H1 (cell line): Measurements from ENCODE around the gene DMBX1. TPM values are rescaled to one million over a fixed set of nuclear protein-coding genes. Genes with fewer than 3 reads are reported as not detected.

Experiments
- CTCF ChIA-PET: fragments of 300-600 bp; sonication (Branson Sonifier 250); formaldehyde crosslinking; loops from one replicate; lab custom pipeline; 2021; ENCODE audit not compliant: partially characterized antibody; lab: Charles Lee
- POLR2A ChIA-PET: fragments of 300-600 bp; sonication (Branson Sonifier 250); formaldehyde crosslinking; loops from one replicate; lab custom pipeline; 2021; ENCODE audit warnings: inconsistent platforms; ENCODE audit not compliant: partially characterized antibody; lab: Charles Lee
- DNase-seq, 2 experiments: peaks; one replicate each; pipeline versions ENCODE4 v3.0.0 to v3.0.0-alpha.2; 2010 to 2022; ENCODE audit warnings: low spot score in 2 of 2, low read depth in 1 of 2, mixed read lengths in 1 of 2
- FAIRE-seq: peaks from 2 replicates; lab custom pipeline; 2011; peaks lifted over from hg19 to GRCh38; lab: Jason Lieb, UNC
- H2AFZ ChIP-seq: 2 replicates; pipeline ENCODE4 v1.8.1; 2012; ENCODE audit warnings: low read length, inconsistent platforms
- H2AK5ac ChIP-seq: 2 replicates; pipeline ENCODE4 v1.6.1; 2013; ENCODE audit warnings: low read depth, low read length
- H2BK120ac ChIP-seq: replicated peaks from 2 replicates; pipeline ENCODE3; 2013; ENCODE audit warnings: low read depth, low read length, inconsistent platforms
- H2BK12ac ChIP-seq: 2 replicates; pipeline ENCODE4 v1.6.1; 2013; ENCODE audit warnings: low read depth, low read length
- H2BK15ac ChIP-seq: 2 replicates; pipeline ENCODE4 v1.6.1; 2013; ENCODE audit warnings: low read length
- H2BK20ac ChIP-seq: 2 replicates; pipeline ENCODE4 v1.6.1; 2013; ENCODE audit warnings: low read length
- H2BK5ac ChIP-seq: 2 replicates; pipeline ENCODE4 v1.6.1; 2013; ENCODE audit warnings: low read depth, low read length
- H3K14ac ChIP-seq: 2 replicates; pipeline ENCODE4 v1.6.1; 2013; ENCODE audit warnings: inconsistent platforms; ENCODE audit not compliant: insufficient read length
- H3K18ac ChIP-seq: 2 replicates; pipeline ENCODE4 v1.6.1; 2013; ENCODE audit warnings: low read length; ENCODE audit errors: extremely low read depth
- H3K23ac ChIP-seq: 2 replicates; pipeline ENCODE4 v1.6.1; 2013; ENCODE audit warnings: inconsistent platforms; ENCODE audit not compliant: insufficient read length
- H3K23me2 ChIP-seq: 2 replicates; pipeline ENCODE4 v1.6.1; 2013; ENCODE audit warnings: low read depth, low read length
- H3K27ac ChIP-seq: 2 replicates; pipeline ENCODE4 v1.6.1; 2011; ENCODE audit warnings: low read depth, low read length, inconsistent platforms
- H3K27me3 ChIP-seq, 4 experiments: replicated peaks in 1 of 4; 1 replicate in 1 of 4; 2 replicates in 3 of 4; pipeline versions ENCODE4 v1.6.1 to v1.8.1; 2011 to 2013; ENCODE audit warnings: low read length in 3 of 4, mild to moderate bottlenecking in 3 of 4, inconsistent platforms in 2 of 4, mixed read lengths in 2 of 4, moderate library complexity in 1 of 4; ENCODE audit not compliant: control insufficient read depth in 3 of 4, insufficient read depth in 3 of 4; ENCODE audit errors: extremely low read depth in 1 of 4
- H3K36me3 ChIP-seq, 4 experiments: 2 replicates each; pipeline versions ENCODE4 v1.6.1 to v1.8.1; 2011 to 2013; ENCODE audit warnings: mild to moderate bottlenecking in 4 of 4, low read length in 3 of 4, moderate library complexity in 2 of 4, control low read depth in 1 of 4, inconsistent platforms in 1 of 4; ENCODE audit not compliant: insufficient read depth in 4 of 4, control insufficient read depth in 2 of 4
- H3K4ac ChIP-seq: replicated peaks from 2 replicates; pipeline ENCODE3; 2013; ENCODE audit warnings: low read length, low read depth, mixed read lengths, inconsistent platforms; ENCODE audit not compliant: insufficient read length
- H3K4me1 ChIP-seq, 4 experiments: replicated peaks in 1 of 4; 1 replicate in 1 of 4; 2 replicates in 3 of 4; pipeline versions ENCODE4 v1.6.1 to v1.8.1; 2011 to 2013; ENCODE audit warnings: low read length in 3 of 4, inconsistent platforms in 2 of 4, mixed read lengths in 1 of 4; ENCODE audit not compliant: insufficient read depth in 4 of 4, control insufficient read depth in 3 of 4
- H3K4me2 ChIP-seq, 2 experiments: 2 replicates each; pipeline versions ENCODE4 v1.6.1 to v1.8.1; 2011 to 2013; ENCODE audit warnings: low read depth in 2 of 2, low read length in 2 of 2, control low read depth in 1 of 2, inconsistent platforms in 1 of 2, mild to moderate bottlenecking in 1 of 2; ENCODE audit not compliant: insufficient read depth in 1 of 2
- H3K4me3 ChIP-seq, 4 experiments: fragments of 200-600, 300-600 bp in 1 of 4; sonication (generic), shearing (Covaris generic), sonication (Bioruptor Twin) in 1 of 4; 2 replicates each; pipeline versions ENCODE4 v1.5.1 to v1.8.1; 2011 to 2016; ENCODE audit warnings: low read length in 4 of 4, low read depth in 3 of 4, control low read depth in 2 of 4, inconsistent platforms in 2 of 4, mild to moderate bottlenecking in 2 of 4, mixed read lengths in 1 of 4, moderate library complexity in 1 of 4; ENCODE audit not compliant: insufficient read depth in 2 of 4; ENCODE audit errors: extremely low read depth in 1 of 4
- H3K56ac ChIP-seq: replicated peaks from 2 replicates; pipeline ENCODE3; 2013; ENCODE audit warnings: low read depth, mild to moderate bottlenecking, mixed read lengths, low read length, inconsistent platforms; ENCODE audit not compliant: insufficient read length
- H3K79me1 ChIP-seq: 2 replicates; pipeline ENCODE4 v1.6.1; 2013; ENCODE audit warnings: low read depth, low read length, control low read depth
- H3K79me2 ChIP-seq, 2 experiments: 2 replicates each; pipeline versions ENCODE4 v1.6.1 to v1.8.1; 2012 to 2013; ENCODE audit warnings: low read length in 2 of 2, mild to moderate bottlenecking in 2 of 2, inconsistent platforms in 1 of 2; ENCODE audit not compliant: insufficient read depth in 2 of 2, control insufficient read depth in 1 of 2
- H3K9ac ChIP-seq, 4 experiments: replicated peaks in 1 of 4; 1 replicate in 1 of 4; 2 replicates in 3 of 4; pipeline versions ENCODE4 v1.6.1 to v1.8.1; 2011 to 2013; ENCODE audit warnings: low read depth in 3 of 4, low read length in 3 of 4, control low read depth in 2 of 4, mild to moderate bottlenecking in 2 of 4, moderate library complexity in 2 of 4, inconsistent platforms in 1 of 4; ENCODE audit errors: extremely low read depth in 1 of 4
- H3K9me3 ChIP-seq, 2 experiments: 2 replicates each; pipeline versions ENCODE4 v1.6.1 to v1.8.1; 2012 to 2013; ENCODE audit warnings: mild to moderate bottlenecking in 2 of 2, moderate library complexity in 2 of 2, control low read depth in 1 of 2, inconsistent platforms in 1 of 2, low read depth in 1 of 2, low read length in 1 of 2, mixed read lengths in 1 of 2; ENCODE audit not compliant: insufficient read depth in 2 of 2
- H4K20me1 ChIP-seq, 2 experiments: replicated peaks in 1 of 2; 2 replicates each; pipeline versions ENCODE3 to v1.8.1; 2011 to 2013; ENCODE audit warnings: inconsistent platforms in 2 of 2, low read length in 2 of 2, mild to moderate bottlenecking in 1 of 2; ENCODE audit not compliant: insufficient read depth in 2 of 2, control insufficient read depth in 1 of 2
- H4K5ac ChIP-seq: 2 replicates; pipeline ENCODE4 v1.6.1; 2013; ENCODE audit warnings: low read length, low read depth, mixed read lengths, inconsistent platforms; ENCODE audit not compliant: insufficient read length
- H4K8ac ChIP-seq: 2 replicates; pipeline ENCODE4 v1.8.0; 2013; ENCODE audit warnings: mild to moderate bottlenecking, moderate library complexity, low read length, inconsistent platforms; ENCODE audit not compliant: insufficient read depth; ENCODE audit errors: extremely low read depth
- H4K91ac ChIP-seq: replicated peaks from 2 replicates; pipeline ENCODE3; 2013; ENCODE audit warnings: low read length, mixed read lengths, inconsistent platforms; ENCODE audit not compliant: insufficient read length
- ASH2L ChIP-seq: fragments of 200-600, 300-600 bp; sonication (generic); IDR thresholded peaks from one replicate; pipeline ENCODE4 v1.7.1; 2017; ENCODE audit warnings: low read length
- BACH1 ChIP-seq: IDR thresholded peaks from 2 replicates; pipeline ENCODE4 v1.6.1; 2012; ENCODE audit warnings: low read length, improper control_type of control experiment
- CREB1 ChIP-seq: IDR thresholded peaks from 2 replicates; pipeline ENCODE4 v1.6.1; 2012; ENCODE audit warnings: inconsistent platforms
- EZH2 ChIP-seq: fragments of 200-600 bp; sonication (generic); IDR thresholded peaks from 2 replicates; pipeline ENCODE4 v1.7.1; 2012; ENCODE audit warnings: low read depth, mild to moderate bottlenecking, moderate library complexity, low read length, inconsistent platforms; ENCODE audit not compliant: severe bottlenecking
- GTF2F1 ChIP-seq: IDR thresholded peaks from 2 replicates; pipeline ENCODE4 v1.6.1; 2012; ENCODE audit warnings: low read depth, low read length, improper control_type of control experiment, borderline replicate concordance
- MAX ChIP-seq: IDR thresholded peaks from 2 replicates; pipeline ENCODE4 v1.6.1; 2012; ENCODE audit warnings: inconsistent platforms
- NANOG ChIP-seq: IDR thresholded peaks from 2 replicates; pipeline ENCODE4 v1.6.1; 2011; ENCODE audit warnings: low read length, low read depth, mild to moderate bottlenecking, inconsistent platforms; ENCODE audit not compliant: insufficient read depth, poor library complexity, severe bottlenecking
- NRF1 ChIP-seq: IDR thresholded peaks from 2 replicates; pipeline ENCODE4 v1.6.1; 2011; ENCODE audit warnings: mild to moderate bottlenecking, low read depth, low read length, improper control_type of control experiment
- SIN3A ChIP-seq, 2 experiments: IDR thresholded peaks in 1 of 2; conservative IDR thresholded peaks in 1 of 2; 2 replicates each; pipeline ENCODE4 v1.6.1; 2011 to 2012; ENCODE audit warnings: low read length in 2 of 2, improper control_type of control experiment in 1 of 2, low read depth in 1 of 2, mild to moderate bottlenecking in 1 of 2
- SIRT6 ChIP-seq: IDR thresholded peaks from one replicate; pipeline ENCODE4 v1.7.1; 2012; ENCODE audit warnings: low read length, inconsistent platforms
- SP2 ChIP-seq: IDR thresholded peaks from 2 replicates; pipeline ENCODE4 v1.6.1; 2012; ENCODE audit warnings: mild to moderate bottlenecking, low read length, inconsistent platforms
- SP4 ChIP-seq: IDR thresholded peaks from 2 replicates; pipeline ENCODE4 v1.6.1; 2012; ENCODE audit warnings: low read length, inconsistent platforms
- TAF1 ChIP-seq: IDR thresholded peaks from 2 replicates; pipeline ENCODE4 v1.6.1; 2011; ENCODE audit warnings: mild to moderate bottlenecking, low read depth, low read length
- TBP ChIP-seq: IDR thresholded peaks from 2 replicates; pipeline ENCODE4 v1.6.1; 2011; ENCODE audit warnings: low read depth, low read length, improper control_type of control experiment
- WGBS, 2 experiments: shearing (Covaris generic) in 1 of 2; methylation state at CpG; one replicate each; pipeline versions ENCODE4 v1.1.6 to v1.1.7; 2013 to 2015; ENCODE audit warnings: low lambda C conversion rate in 2 of 2, mixed read lengths in 2 of 2, inconsistent platforms in 1 of 2, low coverage in 1 of 2, missing lambda C conversion rate in 1 of 2; ENCODE audit not compliant: insufficient replicate concordance in 2 of 2, insufficient coverage in 1 of 2, insufficient read length in 1 of 2; ENCODE audit errors: extremely low coverage in 1 of 2, missing lambda C conversion rate in 1 of 2; 5-methylcytosine and 5-hydroxymethylcytosine counted together
- polyA plus RNA-seq, 7 experiments: library from polyadenylated mRNA; depleted of rRNA in 3 of 7; stranded (reverse) in 5 of 7; unstranded in 2 of 7; fragments of >200 nt in 5 of 7; fragments of 200-250 nt in 2 of 7; gene quantifications; 1 replicate in 5 of 7; 2 replicates in 1 of 7; 4 replicates in 1 of 7; pipeline versions ENCODE4 v1.2.1 to v1.2.3, GENCODE V29; 2011 to 2013; ENCODE audit warnings: missing spikeins in 2 of 7, mixed read lengths in 2 of 7
- total RNA-seq: library from RNA; stranded (reverse); fragmentation: NEBNext Ultra II Directional; extraction: Animal tissue kit (Norgen Biotek cat#: 25700); gene quantifications from 2 replicates; pipeline ENCODE4 v1.2.1, GENCODE V29; 2021

Gene DMBX1
- total and polyA plus RNA-seq, 2 of the 8 experiments (the other 6 are each of a cell fraction or from before 2014, with no cell fraction given): 0.23 to 0.30 TPM

DNA sequence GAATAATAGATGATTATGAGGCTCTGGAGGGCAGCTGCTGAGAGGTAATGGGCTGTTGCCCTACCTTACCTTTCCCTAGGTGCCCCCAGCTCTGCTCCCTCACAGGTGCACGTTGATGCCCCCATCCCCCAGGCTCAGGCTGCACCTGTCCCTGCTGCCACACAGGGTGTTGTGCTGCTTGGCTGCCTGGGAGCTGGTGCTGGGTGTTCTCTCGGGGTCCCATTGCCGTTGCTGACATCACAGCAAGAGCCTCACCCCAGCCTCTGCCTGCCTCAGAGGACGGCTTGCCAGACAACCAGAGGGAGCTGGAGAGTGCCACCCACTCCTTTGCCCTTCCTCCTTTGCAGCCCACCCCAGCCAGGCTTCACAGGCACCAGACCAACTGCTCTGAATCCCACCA lies 31.4 kb upstream of the DMBX1 start:
- H3K23me2 ChIP-seq: no peaks in the 10 kb centered on the region; the same call in 1 of the 2 replicates
- H3K79me2 ChIP-seq: no peaks in the 10 kb centered on the region
- no peak overlapping the region for H4K5ac ChIP-seq
- H4K8ac ChIP-seq: no peak overlapping the region
- H3K4me1 ChIP-seq: peaks cover 0 to 12% (median 6%) of the 10 kb centered on the region in 4 experiments; a peak in 6 of 7 replicates
- H3K56ac ChIP-seq: no peak overlapping the region
- no peak overlapping the region for H3K14ac ChIP-seq
- ChIA-PET CTCF (interaction anchor here (0.7 to 20.4 kb wide), 12 partner anchors 9 to 90 kb away, joined by 3 to 497 read pairs (median 9); partner anchors contain the start of gene DMBX1), POLR2A (interaction anchor here (1.5 kb wide), 1 partner anchor 27 kb away, joined by 3 read pairs; no protein-coding TSS in a partner anchor)
- no peaks in the 10 kb centered on the region for H3K9me3 ChIP-seq
- no peak overlapping the region for H2AFZ ChIP-seq
- no peak overlapping the region; the same call in 1 of the 2 replicates for H3K18ac ChIP-seq
- H4K91ac ChIP-seq: no peak overlapping the region
- FAIRE-seq: no peak
- no peak overlapping the region for H3K9ac ChIP-seq
- H3K4me3 ChIP-seq: no peak overlapping the region
- no peak overlapping the region for H2BK5ac ChIP-seq
- no peak overlapping the region for H2BK15ac ChIP-seq
- H4K20me1 ChIP-seq: peaks cover 0 to 4% of the 10 kb centered on the region in 2 experiments
- no peak overlapping the region for H2AK5ac ChIP-seq
- DNase-seq: no peak
- H3K79me1 ChIP-seq: no peaks in the 10 kb centered on the region
- peaks cover 7 to 46% (median 27%) of the 10 kb centered on the region in 4 experiments for H3K27me3 ChIP-seq
- no peaks in the 10 kb centered on the region for H3K36me3 ChIP-seq
- no peak overlapping the region for H2BK120ac ChIP-seq
- H2BK12ac ChIP-seq: no peak overlapping the region
- H3K27ac ChIP-seq: no peak overlapping the region
- no peak overlapping the region for H3K4me2 ChIP-seq
- 73% methylated on average over 4 of the region's 4 CpGs; no CpG with 5 or more reads in 1 of the 2 experiments for WGBS, 2 experiments
- H2BK20ac ChIP-seq: no peak overlapping the region
- H3K4ac ChIP-seq: no peak overlapping the region
- no peak overlapping the region for H3K23ac ChIP-seq
- TF ChIP-seq BACH1: no peak
- TF ChIP-seq SP4: no peak
- no peak for TF ChIP-seq MAX
- no peak for TF ChIP-seq NRF1
- TF ChIP-seq TBP: no peak
- no peak for TF ChIP-seq ASH2L
- no peak for TF ChIP-seq SIRT6
- no peak for TF ChIP-seq CREB1
- no peak for TF ChIP-seq TAF1
- TF ChIP-seq EZH2: no peak
- no peak for TF ChIP-seq SIN3A (conservative IDR thresholded peaks at IDR 0.05 in 1 of 2, IDR thresholded peaks at IDR 0.05 in 1 of 2; ENCODE audit: low read depth in 1 of 2, low read length in 2 of 2)
- no peak for TF ChIP-seq SP2
- no peak for TF ChIP-seq NANOG
- TF ChIP-seq GTF2F1: no peak
